ENCODE results near the gene TRMT112.

The TRMT112 gene

GRCh38 chr11:64341429-64341828 is 24.1 kb upstream of the TRMT112 start:
- no peaks in the 10 kb centered on the region for H3K27me3 ChIP-seq (replicated peaks; ENCODE audit: control insufficient read depth, insufficient read depth, low read length, poor library complexity, severe bottlenecking)
- H3K4me3 ChIP-seq (ENCODE audit: insufficient read depth, low read depth, low read length, poor library complexity, severe bottlenecking), result no peak overlapping the region
- peaks cover 41% of the 10 kb centered on the region for H3K36me3 ChIP-seq (ENCODE audit: control insufficient read depth, insufficient read depth, low read length)
- no peaks in the 10 kb centered on the region for H3K9me3 ChIP-seq (ENCODE audit: control insufficient read depth, low read length)
- DNase-seq, result no peak
- H3K4me1 ChIP-seq (ENCODE audit: control insufficient read depth, insufficient read depth, low read length, poor library complexity, severe bottlenecking), result peaks cover 31% of the 10 kb centered on the region
- peak overlapping the region; percentile 4 for H3K27ac ChIP-seq (ENCODE audit: insufficient read depth, low read length, poor library complexity, severe bottlenecking)

GRCh38 chr11:64340671-64341335 is 23.4 kb upstream of the TRMT112 start:
- peak overlapping the region; percentile 74 for H3K4me3 ChIP-seq (ENCODE audit: insufficient read depth, low read depth, low read length, poor library complexity, severe bottlenecking)
- no peaks in the 10 kb centered on the region for H3K27me3 ChIP-seq (replicated peaks; ENCODE audit: control insufficient read depth, insufficient read depth, low read length, poor library complexity, severe bottlenecking)
- H3K4me1 ChIP-seq (ENCODE audit: control insufficient read depth, insufficient read depth, low read length, poor library complexity, severe bottlenecking), result peaks cover 31% of the 10 kb centered on the region
- DNase-seq, result peak; percentile 57 to 66 (median 66)
- H3K27ac ChIP-seq (ENCODE audit: insufficient read depth, low read length, poor library complexity, severe bottlenecking), result peak overlapping the region; percentile 95
- H3K36me3 ChIP-seq (ENCODE audit: control insufficient read depth, insufficient read depth, low read length), result peaks cover 39% of the 10 kb centered on the region
- H3K9me3 ChIP-seq (ENCODE audit: control insufficient read depth, low read length), result no peaks in the 10 kb centered on the region

- H3K27me3 ChIP-seq (replicated peaks; ENCODE audit: control insufficient read depth, insufficient read depth, low read length, poor library complexity, severe bottlenecking), result no peaks in the 10 kb centered on the region
- peak within 1 kb of the TSS; percentile 74 for H3K4me3 ChIP-seq (ENCODE audit: insufficient read depth, low read depth, low read length, poor library complexity, severe bottlenecking)
- peaks cover 31% of the 10 kb centered on the region for H3K4me1 ChIP-seq (ENCODE audit: control insufficient read depth, insufficient read depth, low read length, poor library complexity, severe bottlenecking)
- no peaks in the 10 kb centered on the region for H3K9me3 ChIP-seq (ENCODE audit: control insufficient read depth, low read length)
- peak; percentile 84 to 85 (median 84) for DNase-seq
- peak within 1 kb of the TSS; percentile 95 for H3K27ac ChIP-seq (ENCODE audit: insufficient read depth, low read length, poor library complexity, severe bottlenecking)
- H3K36me3 ChIP-seq (ENCODE audit: control insufficient read depth, insufficient read depth, low read length), result peaks cover 31% of the 10 kb centered on the region
Observed at GRCh38 chr11:64339754-64340408, 22.5 kb upstream of the TRMT112 start, which contains the start of gene CCDC88B. Gene CCDC88B (plus strand): TSS chr11:64340204. CDS start chr11:64340267, 63 bp downstream.

GRCh38 chr11:64339286-64339685 is 21.9 kb upstream of the TRMT112 start:
- peaks cover 25% of the 10 kb centered on the region for H3K36me3 ChIP-seq (ENCODE audit: control insufficient read depth, insufficient read depth, low read length)
- DNase-seq, result no peak
- H3K4me1 ChIP-seq (ENCODE audit: control insufficient read depth, insufficient read depth, low read length, poor library complexity, severe bottlenecking), result peaks cover 31% of the 10 kb centered on the region
- H3K9me3 ChIP-seq (ENCODE audit: control insufficient read depth, low read length), result no peaks in the 10 kb centered on the region
- H3K27ac ChIP-seq (ENCODE audit: insufficient read depth, low read length, poor library complexity, severe bottlenecking), result peak overlapping the region; percentile 95
- H3K27me3 ChIP-seq (replicated peaks; ENCODE audit: control insufficient read depth, insufficient read depth, low read length, poor library complexity, severe bottlenecking), result no peaks in the 10 kb centered on the region
- H3K4me3 ChIP-seq (ENCODE audit: insufficient read depth, low read depth, low read length, poor library complexity, severe bottlenecking), result peak overlapping the region; percentile 74

GRCh38 chr11:64338716-64339115 is 21.4 kb upstream of the TRMT112 start:
- Histone ChIP-seq H3K4me3 (ENCODE audit: insufficient read depth, low read depth, low read length, poor library complexity, severe bottlenecking) (no peak overlapping the region), H3K27ac (ENCODE audit: insufficient read depth, low read length, poor library complexity, severe bottlenecking) (peak overlapping the region; percentile 95), H3K36me3 (ENCODE audit: control insufficient read depth, insufficient read depth, low read length) (peaks cover 19% of the 10 kb centered on the region), H3K4me1 (ENCODE audit: control insufficient read depth, insufficient read depth, low read length, poor library complexity, severe bottlenecking) (peaks cover 31% of the 10 kb centered on the region), H3K27me3 (replicated peaks; ENCODE audit: control insufficient read depth, insufficient read depth, low read length, poor library complexity, severe bottlenecking) (no peaks in the 10 kb centered on the region), H3K9me3 (ENCODE audit: control insufficient read depth, low read length) (no peaks in the 10 kb centered on the region)
- no peak for DNase-seq

- DNase-seq, result no peak
- Histone ChIP-seq H3K4me1 (ENCODE audit: control insufficient read depth, insufficient read depth, low read length, poor library complexity, severe bottlenecking) (peaks cover 31% of the 10 kb centered on the region), H3K9me3 (ENCODE audit: control insufficient read depth, low read length) (no peaks in the 10 kb centered on the region), H3K27ac (ENCODE audit: insufficient read depth, low read length, poor library complexity, severe bottlenecking) (no peak overlapping the region), H3K4me3 (ENCODE audit: insufficient read depth, low read depth, low read length, poor library complexity, severe bottlenecking) (no peak overlapping the region), H3K27me3 (replicated peaks; ENCODE audit: control insufficient read depth, insufficient read depth, low read length, poor library complexity, severe bottlenecking) (no peaks in the 10 kb centered on the region), H3K36me3 (ENCODE audit: control insufficient read depth, insufficient read depth, low read length) (peaks cover 12% of the 10 kb centered on the region)
Observed at GRCh38 chr11:64337538-64338249, 20.3 kb upstream of the TRMT112 start.

GRCh38 chr11:64334764-64335735 is 17.7 kb upstream of the TRMT112 start:
- peaks cover 16% of the 10 kb centered on the region for H3K4me1 ChIP-seq (ENCODE audit: control insufficient read depth, insufficient read depth, low read length, poor library complexity, severe bottlenecking)
- H3K4me3 ChIP-seq (ENCODE audit: insufficient read depth, low read depth, low read length, poor library complexity, severe bottlenecking), result no peak overlapping the region
- H3K27ac ChIP-seq (ENCODE audit: insufficient read depth, low read length, poor library complexity, severe bottlenecking), result no peak overlapping the region
- no peak for DNase-seq
- H3K27me3 ChIP-seq (replicated peaks; ENCODE audit: control insufficient read depth, insufficient read depth, low read length, poor library complexity, severe bottlenecking), result no peaks in the 10 kb centered on the region
- no peaks in the 10 kb centered on the region for H3K9me3 ChIP-seq (ENCODE audit: control insufficient read depth, low read length)
- H3K36me3 ChIP-seq (ENCODE audit: control insufficient read depth, insufficient read depth, low read length), result peaks cover 5% of the 10 kb centered on the region

- Histone ChIP-seq H3K36me3 (ENCODE audit: control insufficient read depth, insufficient read depth, low read length) (peaks cover 5% of the 10 kb centered on the region), H3K4me1 (ENCODE audit: control insufficient read depth, insufficient read depth, low read length, poor library complexity, severe bottlenecking) (peaks cover 7% of the 10 kb centered on the region), H3K9me3 (ENCODE audit: control insufficient read depth, low read length) (no peaks in the 10 kb centered on the region), H3K4me3 (ENCODE audit: insufficient read depth, low read depth, low read length, poor library complexity, severe bottlenecking) (no peak overlapping the region), H3K27me3 (replicated peaks; ENCODE audit: control insufficient read depth, insufficient read depth, low read length, poor library complexity, severe bottlenecking) (no peaks in the 10 kb centered on the region), H3K27ac (ENCODE audit: insufficient read depth, low read length, poor library complexity, severe bottlenecking) (no peak overlapping the region)
- no peak for DNase-seq
Observed at GRCh38 chr11:64333556-64333955, 16.2 kb upstream of the TRMT112 start.

GRCh38 chr11:64331569-64332371 is 14.4 kb upstream of the TRMT112 start:
- H3K4me3 ChIP-seq (ENCODE audit: insufficient read depth, low read depth, low read length, poor library complexity, severe bottlenecking), result no peak overlapping the region
- H3K27ac ChIP-seq (ENCODE audit: insufficient read depth, low read length, poor library complexity, severe bottlenecking), result no peak overlapping the region
- peak; percentile 34 to 49 (median 43) for DNase-seq

More at GRCh38 chr11:64331569-64332371, 14.4 kb upstream of the TRMT112 start:
- Histone ChIP-seq H3K9me3 (ENCODE audit: control insufficient read depth, low read length) (no peaks in the 10 kb centered on the region), H3K36me3 (ENCODE audit: control insufficient read depth, insufficient read depth, low read length) (no peaks in the 10 kb centered on the region), H3K27me3 (replicated peaks; ENCODE audit: control insufficient read depth, insufficient read depth, low read length, poor library complexity, severe bottlenecking) (no peaks in the 10 kb centered on the region), H3K4me1 (ENCODE audit: control insufficient read depth, insufficient read depth, low read length, poor library complexity, severe bottlenecking) (peaks cover 7% of the 10 kb centered on the region)

Measured in effector memory CD4-positive, alpha-beta T cell (primary cell).